ENCODE measurements around the gene PSD4.

DNA sequence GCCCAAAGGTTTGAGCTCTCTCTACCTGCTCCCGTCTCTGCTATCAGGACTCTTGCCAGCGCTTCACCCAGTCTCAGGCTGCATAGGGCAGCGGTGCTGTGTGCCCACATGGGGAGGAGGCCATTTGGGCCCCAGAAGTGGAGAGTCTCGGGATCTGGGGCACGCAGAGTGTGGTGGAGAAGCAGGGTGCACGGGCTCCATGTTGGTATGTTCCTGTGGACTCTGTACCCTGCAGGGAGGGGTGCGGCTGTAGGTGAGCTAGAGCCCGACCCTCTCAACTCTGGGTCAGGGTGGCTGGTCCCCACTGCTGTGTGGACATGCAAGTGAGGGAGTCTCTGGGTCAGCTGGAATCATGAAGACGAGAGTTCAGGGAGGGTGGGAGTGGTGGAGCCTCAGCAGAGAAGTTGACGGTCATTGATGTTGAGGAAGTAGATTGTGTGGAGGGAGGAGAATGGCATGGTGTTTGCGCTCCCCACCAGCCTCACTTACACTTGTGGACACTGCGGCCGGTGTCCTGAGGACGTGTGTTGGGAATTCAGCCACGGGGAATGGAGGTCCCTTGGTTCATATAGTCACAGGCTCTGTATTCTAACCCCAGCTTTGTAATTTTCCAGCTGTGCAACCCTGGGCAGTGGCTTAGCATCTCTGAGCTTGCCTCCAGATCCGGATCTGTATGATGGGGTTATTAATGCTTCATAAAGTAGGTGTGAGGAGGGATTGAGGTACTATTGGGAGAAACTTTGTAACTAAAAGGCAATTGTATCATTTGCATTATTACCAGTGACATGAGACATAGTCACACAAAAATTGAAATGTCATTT lies 840 bp upstream of the PSD4 start:
- TF ChIP-seq, protein P1, sequence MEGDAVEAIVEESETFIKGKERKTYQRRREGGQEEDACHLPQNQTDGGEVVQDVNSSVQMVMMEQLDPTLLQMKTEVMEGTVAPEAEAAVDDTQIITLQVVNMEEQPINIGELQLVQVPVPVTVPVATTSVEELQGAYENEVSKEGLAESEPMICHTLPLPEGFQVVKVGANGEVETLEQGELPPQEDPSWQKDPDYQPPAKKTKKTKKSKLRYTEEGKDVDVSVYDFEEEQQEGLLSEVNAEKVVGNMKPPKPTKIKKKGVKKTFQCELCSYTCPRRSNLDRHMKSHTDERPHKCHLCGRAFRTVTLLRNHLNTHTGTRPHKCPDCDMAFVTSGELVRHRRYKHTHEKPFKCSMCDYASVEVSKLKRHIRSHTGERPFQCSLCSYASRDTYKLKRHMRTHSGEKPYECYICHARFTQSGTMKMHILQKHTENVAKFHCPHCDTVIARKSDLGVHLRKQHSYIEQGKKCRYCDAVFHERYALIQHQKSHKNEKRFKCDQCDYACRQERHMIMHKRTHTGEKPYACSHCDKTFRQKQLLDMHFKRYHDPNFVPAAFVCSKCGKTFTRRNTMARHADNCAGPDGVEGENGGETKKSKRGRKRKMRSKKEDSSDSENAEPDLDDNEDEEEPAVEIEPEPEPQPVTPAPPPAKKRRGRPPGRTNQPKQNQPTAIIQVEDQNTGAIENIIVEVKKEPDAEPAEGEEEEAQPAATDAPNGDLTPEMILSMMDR (IDR thresholded peaks at IDR 0.05): no peak
- TF ChIP-seq POLR2A (IDR thresholded peaks at IDR 0.05): no peak

Measured in esophagus squamous epithelium (tissue), 4 donors.